KMS-11 (cell line): ENCODE results near the gene FGGY.
A peak's percentile ranks its signal among the peaks of the same experiment; 100 is the strongest.

Experiments
- H2AFZ ChIP-seq: fragments of 200-600 bp; sonication (generic); 2 replicates; pipeline ENCODE4 v1.6.1; 2016; ENCODE audit warnings: antibody characterized with exemption, mixed run types, low read depth
- H3K27ac ChIP-seq: fragments of 200-600 bp; sonication (generic); 2 replicates; pipeline ENCODE4 v1.6.1; 2016; ENCODE audit warnings: mild to moderate bottlenecking, mixed run types
- H3K27me3 ChIP-seq: fragments of 200-600 bp; sonication (generic); 2 replicates; pipeline ENCODE4 v1.6.1; 2017; ENCODE audit warnings: mild to moderate bottlenecking, low read depth, mixed run types, moderate library complexity; ENCODE audit not compliant: insufficient read depth
- H3K36me3 ChIP-seq: fragments of 200-600 bp; sonication (generic); 2 replicates; pipeline ENCODE4 v1.6.1; 2017; ENCODE audit warnings: mild to moderate bottlenecking, mixed run types; ENCODE audit not compliant: insufficient read depth
- H3K4me1 ChIP-seq: fragments of 200-600 bp; sonication (generic); 2 replicates; pipeline ENCODE4 v1.6.1; 2016; ENCODE audit warnings: mild to moderate bottlenecking, low read depth, mixed run types; ENCODE audit not compliant: poor library complexity, severe bottlenecking
- H3K4me2 ChIP-seq: fragments of 200-600 bp; sonication (generic); 2 replicates; pipeline ENCODE4 v1.7.0; 2016; ENCODE audit warnings: mild to moderate bottlenecking, mixed run types
- H3K4me3 ChIP-seq: fragments of 200-600 bp; sonication (generic); IDR thresholded peaks from 2 replicates; pipeline ENCODE4 v1.6.1; 2017; ENCODE audit warnings: low read depth, low read length, mixed read lengths; ENCODE audit not compliant: insufficient read depth
- H3K79me2 ChIP-seq: fragments of 200-600 bp; sonication (generic); 2 replicates; pipeline ENCODE4 v1.6.1; 2016; ENCODE audit warnings: low read depth, mixed run types; ENCODE audit not compliant: insufficient read depth
- H3K9ac ChIP-seq: fragments of 200-600 bp; sonication (generic); 2 replicates; pipeline ENCODE4 v1.6.1; 2016; ENCODE audit warnings: mild to moderate bottlenecking, mixed run types
- H4K20me1 ChIP-seq: fragments of 200-600 bp; sonication (generic); 2 replicates; pipeline ENCODE4 v1.6.1; 2016; ENCODE audit warnings: mild to moderate bottlenecking, mixed run types; ENCODE audit not compliant: insufficient read depth
- TF ChIP-seq, protein P1 (sequence below): fragments of 200-600 bp; sonication (generic); conservative IDR thresholded peaks from 2 replicates; pipeline ENCODE4 v1.6.1; 2017; ENCODE audit warnings: low read depth, mild to moderate bottlenecking, antibody characterized with exemption, low read length, moderate library complexity, mixed read lengths

The FGGY gene

DNA sequence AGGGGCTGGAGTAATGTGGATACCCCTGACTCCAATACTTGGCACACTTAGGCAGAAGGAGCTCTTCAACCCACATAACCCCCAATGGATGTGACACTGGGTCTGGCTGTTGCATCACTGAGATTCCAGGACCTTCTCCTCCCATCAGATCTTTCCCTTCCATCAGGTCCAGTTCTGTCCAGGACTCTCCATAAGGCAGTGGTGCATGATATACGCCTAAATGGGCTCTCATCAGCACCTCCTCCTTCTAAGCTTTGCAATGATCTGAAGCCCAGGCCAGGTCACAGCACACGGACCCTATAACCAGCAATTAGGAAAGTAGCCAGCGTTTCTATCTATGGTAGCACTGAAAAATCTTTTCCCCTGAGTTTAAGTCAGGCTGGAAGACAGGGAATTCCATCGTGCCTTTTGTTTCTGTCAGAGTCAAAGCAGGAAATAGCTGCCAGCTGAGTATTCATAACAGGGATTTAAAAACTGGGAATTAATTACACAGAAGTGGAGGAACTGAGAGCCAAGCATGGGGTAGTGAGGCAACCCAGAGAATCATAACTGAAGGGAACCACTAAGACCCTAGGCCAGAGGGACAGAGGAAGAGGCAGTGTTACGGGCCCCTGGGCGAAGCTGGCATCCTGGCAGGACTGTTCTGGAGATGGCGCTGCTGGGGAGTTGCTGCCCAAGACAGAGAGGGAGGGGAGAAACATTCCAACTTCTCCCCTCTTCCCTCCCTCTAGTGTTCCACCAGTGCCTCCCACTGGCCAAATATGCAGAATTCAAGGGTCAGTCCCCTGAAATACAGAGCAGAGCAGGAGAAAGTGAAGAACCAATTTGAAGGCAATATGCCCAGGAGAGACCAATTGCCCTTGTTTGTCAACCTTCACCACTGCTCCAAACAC, 480.3 kb downstream of the FGGY start:
- H3K4me3 ChIP-seq: no peak overlapping the region
- H3K9ac ChIP-seq: no peak overlapping the region
- no peak overlapping the region for H3K4me2 ChIP-seq
- H4K20me1 ChIP-seq: no peaks in the 10 kb centered on the region
- H3K36me3 ChIP-seq: no peaks in the 10 kb centered on the region
- no peaks in the 10 kb centered on the region for H3K79me2 ChIP-seq
- H3K27ac ChIP-seq: no peak overlapping the region
- H2AFZ ChIP-seq: no peak overlapping the region
- TF ChIP-seq, protein P1, sequence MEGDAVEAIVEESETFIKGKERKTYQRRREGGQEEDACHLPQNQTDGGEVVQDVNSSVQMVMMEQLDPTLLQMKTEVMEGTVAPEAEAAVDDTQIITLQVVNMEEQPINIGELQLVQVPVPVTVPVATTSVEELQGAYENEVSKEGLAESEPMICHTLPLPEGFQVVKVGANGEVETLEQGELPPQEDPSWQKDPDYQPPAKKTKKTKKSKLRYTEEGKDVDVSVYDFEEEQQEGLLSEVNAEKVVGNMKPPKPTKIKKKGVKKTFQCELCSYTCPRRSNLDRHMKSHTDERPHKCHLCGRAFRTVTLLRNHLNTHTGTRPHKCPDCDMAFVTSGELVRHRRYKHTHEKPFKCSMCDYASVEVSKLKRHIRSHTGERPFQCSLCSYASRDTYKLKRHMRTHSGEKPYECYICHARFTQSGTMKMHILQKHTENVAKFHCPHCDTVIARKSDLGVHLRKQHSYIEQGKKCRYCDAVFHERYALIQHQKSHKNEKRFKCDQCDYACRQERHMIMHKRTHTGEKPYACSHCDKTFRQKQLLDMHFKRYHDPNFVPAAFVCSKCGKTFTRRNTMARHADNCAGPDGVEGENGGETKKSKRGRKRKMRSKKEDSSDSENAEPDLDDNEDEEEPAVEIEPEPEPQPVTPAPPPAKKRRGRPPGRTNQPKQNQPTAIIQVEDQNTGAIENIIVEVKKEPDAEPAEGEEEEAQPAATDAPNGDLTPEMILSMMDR: no peak
- H3K27me3 ChIP-seq: no peaks in the 10 kb centered on the region
- H3K4me1 ChIP-seq: no peaks in the 10 kb centered on the region

DNA sequence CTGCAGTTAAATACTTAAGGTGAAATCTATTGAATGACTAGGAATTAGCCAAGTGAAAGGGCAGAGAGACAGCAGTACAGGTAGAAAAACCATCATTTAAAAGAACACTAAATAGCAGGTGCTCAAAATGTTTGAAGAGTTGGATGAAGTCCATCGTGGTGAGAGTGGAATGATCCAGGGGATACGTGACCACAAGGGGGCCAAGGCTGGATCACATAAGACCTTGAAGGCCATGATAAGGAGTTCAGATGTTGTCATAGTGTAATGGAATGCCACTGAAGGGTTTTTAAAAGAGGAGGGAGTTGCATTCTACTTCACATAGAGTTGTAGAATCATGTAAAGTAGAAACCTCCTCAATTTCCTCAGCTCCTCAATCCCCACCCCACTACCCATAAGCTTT, 483.1 kb downstream of the FGGY start:
- H3K4me3 ChIP-seq: no peak overlapping the region
- no peak overlapping the region for H3K27ac ChIP-seq
- no peaks in the 10 kb centered on the region for H3K36me3 ChIP-seq
- H3K79me2 ChIP-seq: no peaks in the 10 kb centered on the region
- H3K27me3 ChIP-seq: no peaks in the 10 kb centered on the region
- H4K20me1 ChIP-seq: no peaks in the 10 kb centered on the region
- H3K9ac ChIP-seq: no peak overlapping the region
- no peak overlapping the region for H3K4me2 ChIP-seq
- H2AFZ ChIP-seq: no peak overlapping the region
- TF ChIP-seq, protein P1: peak; percentile 44
- no peaks in the 10 kb centered on the region for H3K4me1 ChIP-seq

DNA sequence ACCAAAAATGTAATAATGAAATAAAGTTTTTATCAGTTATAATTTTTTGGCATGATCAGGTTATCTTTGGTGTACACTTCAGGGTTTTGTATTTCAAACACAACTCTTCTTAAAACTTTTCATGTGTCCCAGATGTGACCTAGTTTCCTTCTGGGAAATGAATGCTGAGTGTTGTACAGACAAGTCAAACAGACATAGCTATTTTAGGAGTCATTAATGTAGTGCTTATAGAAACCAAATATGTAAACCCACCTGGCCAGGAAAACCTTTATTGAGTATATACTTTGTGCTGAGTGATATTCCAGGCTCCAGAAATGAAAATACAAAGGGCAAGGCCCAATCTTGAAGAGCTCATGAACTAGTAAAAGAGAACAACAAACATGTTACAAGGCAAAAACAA, 491.9 kb downstream of the FGGY start:
- peaks cover 24% of the 10 kb centered on the region for H3K4me1 ChIP-seq
- no peaks in the 10 kb centered on the region for H4K20me1 ChIP-seq
- peak overlapping the region; percentile 37 for H3K4me2 ChIP-seq
- H3K9ac ChIP-seq: no peak overlapping the region
- H3K27me3 ChIP-seq: no peaks in the 10 kb centered on the region
- peak overlapping the region; percentile 18; the same call in 1 of the 2 replicates for H3K27ac ChIP-seq
- 0 out of 2 replicates have a peak overlapping the region, but pooled peaks have one; percentile 2 for H2AFZ ChIP-seq
- TF ChIP-seq, protein P1: no peak
- H3K36me3 ChIP-seq: no peaks in the 10 kb centered on the region
- H3K79me2 ChIP-seq: no peaks in the 10 kb centered on the region
- no peak overlapping the region for H3K4me3 ChIP-seq

DNA sequence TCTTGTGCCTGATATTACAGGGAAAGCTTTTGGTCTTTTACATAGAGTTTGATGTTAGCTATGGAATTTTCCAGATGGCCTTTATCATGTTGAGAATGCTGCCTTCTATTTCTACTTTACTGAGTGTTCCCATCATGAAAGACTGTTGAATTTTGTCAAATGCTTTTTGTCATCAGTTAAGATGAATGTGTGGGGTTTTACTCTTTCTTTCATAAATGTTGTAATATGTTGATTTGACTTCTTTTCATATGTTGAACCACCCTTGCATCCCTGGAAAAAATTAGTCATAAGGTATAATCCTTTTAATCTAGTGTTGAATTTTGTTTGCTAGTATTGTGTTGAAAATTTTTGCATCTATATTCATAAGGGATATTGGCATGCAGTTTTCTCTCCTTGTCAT, 501.7 kb downstream of the FGGY start:
- Histone ChIP-seq H3K9ac (no peak overlapping the region), H4K20me1 (no peaks in the 10 kb centered on the region), H3K27me3 (no peaks in the 10 kb centered on the region), H3K4me3 (no peak overlapping the region), H2AFZ (no peak overlapping the region), H3K4me1 (peaks cover 5% of the 10 kb centered on the region), H3K36me3 (no peaks in the 10 kb centered on the region), H3K27ac (no peak overlapping the region), H3K4me2 (no peak overlapping the region), H3K79me2 (no peaks in the 10 kb centered on the region)
- TF ChIP-seq, protein P1: no peak
